GM21825 (cell line): Measurements from ENCODE around the gene CKLF.
"Not testable (repeated sequence)": the region's sequence is repeated elsewhere in the genome, so short reads cannot be mapped to it uniquely, and the experiment has no call there.

Experiments
- ATAC-seq: cut with Tn5 transposase; IDR thresholded peaks from one replicate; pipeline ENCODE4 v1.9.1; 2021; ENCODE audit warnings: mild to moderate bottlenecking, moderate library complexity; ENCODE audit not compliant: unreplicated experiment

The CKLF gene

GRCh38 chr16:66552286-66553177, at the start of gene CKLF:
CKLF (plus strand) TSS chr16:66552576; CDS start chr16:66552716, 140 bp downstream.
- ATAC-seq = peak; percentile 71

- ATAC-seq = no peak
These were observed 49.3 kb upstream of the CKLF start for GRCh38 chr16:66503030-66503429.

GRCh38 chr16:66503612-66504011, 48.8 kb upstream of the CKLF start:
- no peak for ATAC-seq

- no peak for ATAC-seq
These were observed 44.6 kb upstream of the CKLF start for GRCh38 chr16:66507731-66508239.

GRCh38 chr16:66508248-66508913, 44.0 kb upstream of the CKLF start:
- no peak for ATAC-seq

GRCh38 chr16:66508914-66509496, 43.4 kb upstream of the CKLF start:
- no peak for ATAC-seq

GRCh38 chr16:66509576-66509975, 42.8 kb upstream of the CKLF start:
- no peak for ATAC-seq

- no peak for ATAC-seq
These were observed 42.1 kb upstream of the CKLF start for GRCh38 chr16:66510298-66510697.

- no peak for ATAC-seq
These were observed 41.4 kb upstream of the CKLF start for GRCh38 chr16:66510711-66511601.

GRCh38 chr16:66511602-66512271, 40.6 kb upstream of the CKLF start:
- no peak for ATAC-seq

- ATAC-seq = no peak
These were observed 39.9 kb upstream of the CKLF start for GRCh38 chr16:66512272-66513110.

GRCh38 chr16:66513111-66513723, 39.2 kb upstream of the CKLF start:
- no peak for ATAC-seq

GRCh38 chr16:66514391-66514790, 38.0 kb upstream of the CKLF start:
- ATAC-seq = not testable (repeated sequence)

GRCh38 chr16:66514980-66515595, 37.3 kb upstream of the CKLF start:
- not testable (repeated sequence) for ATAC-seq

GRCh38 chr16:66515596-66516508, 36.5 kb upstream of the CKLF start:
- no peak for ATAC-seq

GRCh38 chr16:66516509-66516807, 35.9 kb upstream of the CKLF start:
- no peak for ATAC-seq

GRCh38 chr16:66516808-66517585, 35.4 kb upstream of the CKLF start:
- ATAC-seq = peak; percentile 97
